GM06990 (cell line): ENCODE measurements around the gene PIAS4.
"Not testable (repeated sequence)": the region's sequence is repeated elsewhere in the genome, so short reads cannot be mapped to it uniquely, and the experiment has no call there.

Experiments used
- DNase-seq: peaks from one replicate; pipeline ENCODE4 v3.0.0-alpha.2; 2011; ENCODE audit not compliant: insufficient read length; ENCODE audit errors: extremely low read depth
- H3K27me3 ChIP-seq: replicated peaks from 2 replicates; pipeline ENCODE4 v1.6.0; 2011; ENCODE audit warnings: low read length; ENCODE audit not compliant: control insufficient read depth, insufficient read depth
- H3K36me3 ChIP-seq: 2 replicates; pipeline ENCODE4 v1.5.1; 2011; ENCODE audit warnings: low read length; ENCODE audit not compliant: control insufficient read depth, insufficient read depth
- H3K4me3 ChIP-seq: replicated peaks from 2 replicates; pipeline ENCODE4 v1.5.1; 2011; ENCODE audit warnings: low read depth, mild to moderate bottlenecking, control low read depth, low read length
- TF ChIP-seq, protein P1 (sequence below): IDR thresholded peaks from 2 replicates; pipeline ENCODE4 v1.5.1; 2011; ENCODE audit warnings: low read length, control low read depth, mild to moderate bottlenecking, inconsistent platforms; ENCODE audit not compliant: insufficient read depth, poor library complexity, severe bottlenecking

The PIAS4 gene

DNA sequence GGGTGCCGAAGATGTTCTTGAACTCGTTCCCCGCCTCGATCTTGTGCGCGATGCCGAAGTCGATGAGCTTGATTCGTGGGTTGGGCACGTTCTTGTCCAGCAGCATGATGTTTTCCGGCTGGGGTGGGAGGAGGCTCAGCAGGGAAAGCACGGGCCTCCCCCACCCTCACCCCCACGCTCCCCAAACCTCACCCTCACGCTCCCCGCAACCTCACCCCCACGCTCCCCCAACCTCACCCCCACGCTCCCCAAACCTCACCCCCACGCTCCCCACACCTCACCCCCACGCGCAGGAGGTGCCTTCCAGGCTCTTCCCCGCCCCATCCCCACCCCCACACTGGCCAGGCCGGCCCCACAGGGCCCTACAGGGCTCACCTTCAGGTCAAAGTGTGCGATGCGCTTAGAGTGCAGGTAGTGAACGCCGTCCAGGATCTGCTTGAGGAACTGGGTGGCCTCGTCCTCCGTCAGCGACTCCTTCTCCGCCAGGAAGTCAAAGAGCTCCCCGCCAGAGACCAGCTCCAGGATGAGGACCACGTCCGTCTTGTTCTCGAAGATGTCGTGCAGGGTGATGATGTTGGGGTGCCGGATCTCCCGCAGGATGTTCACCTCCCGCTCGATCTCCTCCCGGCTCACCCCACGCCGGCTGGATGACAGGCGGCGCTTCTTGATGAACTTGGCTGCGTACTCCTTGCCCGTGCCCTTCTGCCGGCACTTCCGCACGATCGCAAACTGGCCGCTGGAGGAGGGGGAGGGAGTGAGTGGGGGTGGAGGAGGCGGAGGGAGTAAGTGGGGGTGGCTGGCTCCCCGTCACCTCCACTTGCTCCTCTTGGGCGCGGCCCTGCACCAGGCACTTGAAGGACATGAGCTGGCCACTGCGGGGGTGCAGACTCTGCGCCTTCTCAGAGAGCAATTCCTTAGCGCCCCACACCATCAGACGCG, 43.0 kb upstream of the PIAS4 start:
- TF ChIP-seq, protein P1, sequence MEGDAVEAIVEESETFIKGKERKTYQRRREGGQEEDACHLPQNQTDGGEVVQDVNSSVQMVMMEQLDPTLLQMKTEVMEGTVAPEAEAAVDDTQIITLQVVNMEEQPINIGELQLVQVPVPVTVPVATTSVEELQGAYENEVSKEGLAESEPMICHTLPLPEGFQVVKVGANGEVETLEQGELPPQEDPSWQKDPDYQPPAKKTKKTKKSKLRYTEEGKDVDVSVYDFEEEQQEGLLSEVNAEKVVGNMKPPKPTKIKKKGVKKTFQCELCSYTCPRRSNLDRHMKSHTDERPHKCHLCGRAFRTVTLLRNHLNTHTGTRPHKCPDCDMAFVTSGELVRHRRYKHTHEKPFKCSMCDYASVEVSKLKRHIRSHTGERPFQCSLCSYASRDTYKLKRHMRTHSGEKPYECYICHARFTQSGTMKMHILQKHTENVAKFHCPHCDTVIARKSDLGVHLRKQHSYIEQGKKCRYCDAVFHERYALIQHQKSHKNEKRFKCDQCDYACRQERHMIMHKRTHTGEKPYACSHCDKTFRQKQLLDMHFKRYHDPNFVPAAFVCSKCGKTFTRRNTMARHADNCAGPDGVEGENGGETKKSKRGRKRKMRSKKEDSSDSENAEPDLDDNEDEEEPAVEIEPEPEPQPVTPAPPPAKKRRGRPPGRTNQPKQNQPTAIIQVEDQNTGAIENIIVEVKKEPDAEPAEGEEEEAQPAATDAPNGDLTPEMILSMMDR: no peak
- no peak for DNase-seq
- H3K36me3 ChIP-seq: peaks cover 38% of the 10 kb centered on the region
- H3K4me3 ChIP-seq: no peak overlapping the region
- H3K27me3 ChIP-seq: no peaks in the 10 kb centered on the region

DNA sequence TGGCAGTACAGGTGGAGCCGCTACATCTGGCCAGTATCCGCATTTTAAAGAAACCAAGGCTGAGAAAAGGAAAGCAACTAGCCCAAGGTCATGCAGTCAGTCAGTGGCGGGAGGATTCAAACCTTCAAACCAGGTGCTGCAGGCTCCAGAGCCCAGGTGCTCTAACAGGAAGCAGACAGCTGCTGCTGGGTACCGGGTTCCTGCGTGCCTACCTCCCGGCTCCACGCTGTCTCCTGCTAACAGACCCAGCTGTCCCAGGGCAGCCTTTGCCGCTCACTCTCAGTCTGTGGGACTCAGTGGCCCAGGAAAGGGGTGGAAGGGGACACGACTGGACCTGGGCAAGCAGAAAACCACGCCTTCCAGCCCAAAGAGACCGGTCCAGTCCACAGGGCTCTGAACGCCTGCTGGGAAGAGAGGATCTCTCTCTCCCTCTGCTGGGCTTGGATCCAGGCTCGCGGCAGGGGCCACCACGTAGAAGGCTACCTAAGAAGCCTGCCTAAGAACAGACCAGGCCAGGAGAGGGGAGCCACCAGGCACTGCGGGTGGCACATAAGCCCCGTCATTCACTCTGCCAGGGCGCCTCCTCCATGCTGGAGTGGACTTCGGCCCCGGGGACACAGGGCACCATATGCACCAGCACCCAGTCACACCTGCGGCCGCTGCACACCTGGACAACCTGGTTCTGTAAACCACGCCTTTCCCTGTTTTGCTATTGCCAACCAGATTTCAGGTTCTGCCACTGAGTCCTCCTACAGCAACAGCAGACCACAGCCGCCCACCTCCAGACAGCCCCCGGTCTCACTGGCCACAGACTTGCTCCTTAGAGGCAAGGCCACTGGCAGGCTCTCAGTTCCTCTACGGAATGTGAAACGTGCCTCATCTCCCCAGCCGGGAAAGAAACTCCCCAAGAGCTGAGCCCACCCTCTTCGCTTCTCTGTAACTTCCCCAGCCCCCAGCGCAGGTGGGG, 41.2 kb upstream of the PIAS4 start:
- Histone ChIP-seq H3K36me3 (peaks cover 30% of the 10 kb centered on the region), H3K27me3 (no peaks in the 10 kb centered on the region), H3K4me3 (no peak overlapping the region)
- DNase-seq: no peak
- TF ChIP-seq, protein P1: no peak

DNA sequence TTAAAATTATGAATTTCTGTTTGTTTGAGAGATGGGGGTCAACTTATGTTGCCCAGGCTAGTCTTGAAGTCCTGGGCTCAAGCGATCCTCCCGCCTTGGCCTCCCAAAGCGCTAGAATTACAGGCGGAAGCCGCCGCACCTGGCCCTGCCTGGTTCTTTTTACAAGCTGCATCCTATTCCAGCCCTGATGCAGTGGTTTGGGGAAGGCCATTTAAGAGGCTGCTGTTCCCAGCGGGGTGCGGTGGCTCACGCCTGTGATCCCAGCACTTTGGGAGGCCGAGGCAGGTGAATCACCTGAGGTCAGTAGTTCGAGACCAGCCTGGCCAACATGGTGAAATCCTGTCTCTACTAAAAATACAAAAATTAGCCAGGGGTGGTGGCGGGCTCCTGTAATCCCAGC, 39.6 kb upstream of the PIAS4 start:
- H3K36me3 ChIP-seq: peaks cover 25% of the 10 kb centered on the region
- DNase-seq, H3K4me3 ChIP-seq, H3K27me3 ChIP-seq: not testable (repeated sequence)

DNA sequence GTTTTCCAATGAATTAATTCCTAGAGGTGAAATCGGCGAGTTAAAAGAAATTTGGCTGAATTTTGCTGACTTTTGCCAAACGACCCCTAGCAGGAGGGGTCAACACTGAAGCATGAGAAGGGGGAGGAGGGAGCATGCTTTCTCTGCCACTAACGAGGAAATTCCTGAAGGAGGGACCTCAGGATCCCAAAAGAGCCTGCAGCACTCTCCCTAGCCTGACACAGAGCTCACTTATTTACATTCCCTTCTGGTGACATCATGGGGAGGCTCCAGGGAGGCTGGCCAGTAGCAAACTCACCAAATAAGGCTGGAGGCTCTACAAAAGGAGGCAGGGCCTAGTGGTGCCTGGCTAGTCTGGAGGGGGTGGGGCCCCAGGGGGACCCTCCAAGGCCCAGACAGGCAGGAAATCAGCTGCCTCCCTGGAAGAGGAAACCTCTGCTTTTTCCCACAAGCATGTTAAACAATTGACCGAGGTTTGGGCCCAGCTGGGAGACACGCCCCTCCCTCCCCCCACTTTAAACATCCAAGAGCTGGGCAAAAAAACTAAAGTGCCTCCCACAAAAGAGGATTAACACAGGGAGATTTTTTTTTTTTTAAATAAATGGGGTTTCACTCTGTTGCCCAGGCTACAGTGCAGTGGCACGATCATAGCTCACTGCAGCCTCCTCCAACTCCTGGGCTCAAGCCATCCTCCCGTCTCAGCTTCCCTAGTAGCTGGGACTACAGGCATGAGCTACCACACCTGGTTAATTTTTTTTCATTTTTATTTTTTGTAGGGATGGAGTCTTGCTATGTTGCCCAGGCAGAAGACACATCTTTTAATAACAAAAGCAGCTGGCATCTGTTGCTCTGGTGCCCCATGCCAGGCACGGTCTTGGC, 38.7 kb upstream of the PIAS4 start:
- DNase-seq: no peak
- TF ChIP-seq, protein P1: no peak
- H3K4me3 ChIP-seq: no peak overlapping the region; the same call in 1 of the 2 replicates
- H3K27me3 ChIP-seq: no peaks in the 10 kb centered on the region
- peaks cover 17% of the 10 kb centered on the region for H3K36me3 ChIP-seq

DNA sequence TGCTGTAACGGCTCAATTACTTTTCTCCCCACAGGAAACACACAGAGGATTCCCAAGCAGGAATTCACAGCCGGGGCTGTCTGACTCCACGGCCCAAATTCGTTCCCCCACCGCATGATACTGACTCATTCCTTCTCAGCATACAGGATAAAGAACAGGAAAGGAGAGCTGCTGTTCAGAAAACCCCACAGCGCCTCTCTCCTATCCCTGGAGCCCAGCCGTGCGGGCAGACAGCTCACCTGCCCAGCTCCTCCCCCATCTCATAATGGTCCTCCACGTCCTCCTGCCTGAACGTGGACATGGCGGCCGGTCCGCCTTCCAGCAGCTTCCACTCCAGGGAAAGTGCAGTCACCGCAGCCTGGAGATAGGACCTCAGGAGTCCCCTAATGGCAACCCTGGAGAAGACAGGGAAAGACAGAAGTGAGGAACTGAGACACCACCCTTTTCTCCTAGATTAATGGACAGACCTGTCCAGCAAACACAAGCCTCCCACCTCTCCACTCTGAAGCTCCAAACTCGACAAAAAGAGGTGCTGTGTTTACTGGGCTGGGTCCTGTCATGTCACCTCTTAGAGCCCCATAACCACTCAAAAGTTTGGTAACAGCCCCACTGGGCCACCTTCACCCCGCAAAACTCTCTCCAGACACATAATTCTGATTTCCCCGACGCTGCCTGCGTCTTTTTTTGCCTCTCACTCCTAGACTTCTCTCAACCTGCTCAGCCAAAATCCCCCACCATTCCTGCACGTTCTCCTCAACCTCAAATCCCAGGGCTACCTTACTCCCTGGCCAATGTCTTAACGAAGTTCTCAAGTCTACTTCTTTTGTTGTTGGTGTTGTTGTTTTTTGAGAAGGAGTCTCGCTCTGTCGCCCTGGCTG, 37.9 kb upstream of the PIAS4 start:
- H3K27me3 ChIP-seq: no peaks in the 10 kb centered on the region
- DNase-seq: no peak
- TF ChIP-seq, protein P1: no peak
- H3K36me3 ChIP-seq: peaks cover 13% of the 10 kb centered on the region
- peak overlapping the region; percentile 98 for H3K4me3 ChIP-seq
